Fibroblast of skin of right biceps (primary cell): ENCODE results near the gene ITGA7.
A peak's percentile ranks its signal among the peaks of the same experiment; 100 is the strongest.
"Not testable (repeated sequence)": the region's sequence is repeated elsewhere in the genome, so short reads cannot be mapped to it uniquely, and the experiment has no call there.

Experiments
- DNase-seq: peaks from one replicate; pipeline ENCODE4 v3.0.0-alpha.2; 2013

The ITGA7 gene

DNA sequence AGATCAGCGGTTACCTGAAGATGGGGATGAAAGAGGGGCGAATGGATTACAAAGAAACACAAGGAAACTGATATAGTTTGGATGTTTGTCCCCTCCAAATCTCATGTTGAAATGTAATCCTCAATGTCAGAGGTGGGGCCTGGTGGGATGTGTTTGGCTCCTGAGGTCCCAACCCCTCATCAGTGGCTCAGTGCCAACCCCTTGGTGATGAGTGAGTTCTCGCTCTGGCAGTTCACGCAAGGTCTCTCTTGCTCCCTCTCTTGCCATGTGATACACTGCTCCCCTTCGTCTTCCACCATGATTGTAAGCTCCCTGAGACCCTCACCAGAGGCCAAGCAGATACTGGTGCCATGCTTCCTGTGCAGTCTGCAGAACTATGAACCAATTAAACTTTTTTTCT, 28.0 kb downstream of the ITGA7 start:
- no peak for DNase-seq

DNA sequence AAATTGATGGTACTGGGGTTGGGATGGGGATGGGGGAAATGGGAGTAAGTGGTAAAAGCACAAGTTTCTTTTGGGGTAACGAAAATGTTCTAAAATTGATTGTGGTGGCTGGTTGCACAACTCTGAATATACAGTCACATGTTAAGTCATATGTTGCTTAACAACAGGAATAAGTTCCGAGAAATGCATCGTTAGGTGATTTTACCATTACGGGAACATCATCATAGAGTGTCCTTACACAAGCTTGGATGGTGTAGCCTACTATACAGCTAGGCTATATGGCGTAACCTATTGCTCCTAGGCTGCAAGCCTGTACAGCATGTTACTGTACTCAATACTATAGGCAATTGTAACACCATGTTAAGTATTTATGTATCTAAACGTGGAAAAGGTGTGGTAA, 31.0 kb downstream of the ITGA7 start:
- DNase-seq = no peak

DNA sequence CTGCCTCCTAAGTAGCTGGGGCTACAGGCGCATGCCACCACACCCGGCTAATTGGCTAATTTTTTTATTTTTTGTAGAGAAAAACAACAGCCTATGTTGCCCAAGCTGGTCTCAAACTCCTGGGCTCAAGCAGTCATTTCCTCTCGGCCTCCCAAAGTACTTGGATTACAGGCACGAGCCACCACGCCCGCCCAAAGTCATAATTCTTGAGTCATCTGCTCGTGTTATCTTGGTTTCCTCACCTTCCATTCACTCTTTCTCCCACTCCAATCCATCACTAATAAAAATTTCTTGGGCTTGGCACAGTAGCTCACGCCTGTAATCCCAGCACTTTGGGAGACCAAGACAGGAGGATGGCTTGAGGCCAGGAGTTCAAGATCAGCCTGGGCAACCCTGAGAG, 32.0 kb downstream of the ITGA7 start:
- DNase-seq = no peak

DNA sequence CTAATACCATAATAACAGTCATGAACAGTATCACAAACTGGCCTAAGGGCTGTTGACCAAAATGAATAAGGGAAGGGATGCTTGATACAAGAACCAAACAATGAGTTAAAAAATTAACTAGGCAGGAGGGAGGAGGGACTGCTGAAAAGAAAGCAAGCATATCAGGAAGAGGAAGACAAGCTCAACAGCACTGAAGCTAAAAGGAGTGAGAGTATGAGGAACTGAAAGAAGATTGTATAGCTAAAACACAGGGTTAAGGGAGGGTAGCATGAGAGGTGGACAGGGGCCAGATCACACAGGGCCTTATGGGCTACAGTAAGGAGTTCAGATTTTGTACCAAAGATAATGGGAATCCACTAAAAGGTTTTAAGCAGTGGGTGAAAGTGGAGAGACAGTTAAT, 34.1 kb downstream of the ITGA7 start:
- no peak for DNase-seq

DNA sequence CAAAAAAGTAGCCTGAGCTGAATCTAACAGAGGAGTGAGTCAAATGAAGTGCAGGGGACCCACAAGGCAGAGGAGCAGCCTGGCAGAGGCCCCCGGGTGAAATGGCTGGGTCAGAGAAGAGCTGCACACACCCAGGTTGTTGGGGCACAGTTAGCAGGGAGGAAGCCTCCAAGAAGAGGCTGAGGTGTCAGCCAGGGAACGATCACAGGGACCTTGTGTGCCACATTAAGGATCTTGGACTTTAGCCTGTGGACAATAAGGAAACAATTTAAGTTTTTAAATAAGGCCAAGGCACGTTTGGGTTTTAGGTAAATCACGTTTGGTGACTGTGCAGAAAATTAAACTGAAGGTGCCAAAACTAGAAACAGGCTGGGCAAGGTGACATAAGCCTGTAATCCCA, 36.0 kb downstream of the ITGA7 start:
- no peak for DNase-seq

DNA sequence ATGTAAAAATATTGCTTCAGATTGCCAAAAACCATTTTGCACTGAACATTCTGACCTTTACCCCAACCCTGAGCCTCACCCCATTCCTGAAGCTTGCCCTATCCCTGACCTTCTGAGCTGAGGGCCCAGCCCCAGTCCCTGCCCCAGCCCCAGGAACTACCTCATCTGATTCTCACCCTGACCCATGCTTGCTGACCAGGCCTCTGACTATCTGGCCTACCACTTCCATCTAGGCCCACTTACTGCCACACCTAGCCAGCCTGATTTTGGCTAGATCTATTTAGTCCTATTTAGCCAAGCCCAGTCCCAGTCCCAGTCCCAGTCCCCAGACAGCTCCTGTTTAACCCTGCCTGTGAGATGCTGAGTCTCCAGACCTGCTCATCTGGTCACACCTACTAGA, 37.4 kb downstream of the ITGA7 start:
- DNase-seq = no peak

DNA sequence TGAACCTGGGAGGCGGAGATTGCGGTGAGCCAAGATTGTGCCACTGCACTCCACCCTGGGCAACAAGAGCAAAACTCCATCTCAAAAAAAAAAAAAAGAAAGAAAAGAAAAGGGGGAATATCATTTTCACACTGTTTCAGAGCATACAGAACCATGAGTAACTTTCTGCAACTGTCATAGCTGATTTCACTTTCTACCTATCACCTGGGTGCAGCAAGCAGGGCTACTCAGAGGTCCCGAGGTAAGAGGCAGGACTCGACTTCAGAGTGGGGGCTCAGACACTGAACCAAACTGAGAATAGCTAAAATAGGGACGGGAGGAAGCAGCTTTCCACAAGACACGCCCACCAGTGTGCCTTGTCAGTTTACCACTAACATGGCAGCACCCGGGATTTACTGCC, 41.2 kb downstream of the ITGA7 start:
- no peak for DNase-seq

DNA sequence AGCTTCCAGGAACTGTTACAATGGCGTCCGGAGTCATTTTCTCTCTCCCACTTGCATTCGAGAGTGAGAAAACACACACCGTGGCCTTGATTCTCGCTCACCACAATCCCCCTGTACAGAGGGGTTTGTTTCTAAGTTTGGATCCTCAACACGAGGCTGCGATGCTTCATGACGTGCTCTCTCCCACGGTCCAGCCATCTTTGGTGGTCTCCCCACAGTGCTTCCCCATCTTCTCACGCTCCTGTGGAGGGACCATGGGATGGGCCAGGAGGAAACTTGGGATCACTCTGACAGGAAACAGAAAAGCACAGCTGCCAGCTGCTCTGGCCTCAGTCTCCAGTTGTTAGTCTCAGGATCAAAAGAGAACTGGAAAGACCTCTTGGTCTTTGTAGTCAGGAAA, 42.9 kb downstream of the ITGA7 start:
- DNase-seq = no peak

DNA sequence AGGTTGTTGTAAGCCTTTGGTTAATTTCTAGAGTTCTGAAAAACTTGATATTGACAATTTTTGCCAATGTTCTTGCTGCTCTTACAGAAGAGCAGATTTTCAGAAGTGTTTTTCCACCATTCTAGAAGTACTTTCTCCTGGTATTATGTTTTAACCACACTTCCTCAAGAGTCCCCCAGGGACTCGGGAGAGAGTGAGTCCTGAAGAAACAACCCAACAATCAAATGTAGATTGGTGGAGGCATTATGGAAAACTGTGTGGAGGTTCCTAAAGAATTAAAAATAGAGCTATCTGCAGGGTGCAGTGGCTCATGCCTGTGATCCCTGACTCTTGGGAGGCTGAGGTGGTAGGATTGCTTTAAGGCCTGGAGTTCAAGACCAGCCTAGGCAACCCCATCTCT, 44.3 kb downstream of the ITGA7 start:
- no peak for DNase-seq

DNA sequence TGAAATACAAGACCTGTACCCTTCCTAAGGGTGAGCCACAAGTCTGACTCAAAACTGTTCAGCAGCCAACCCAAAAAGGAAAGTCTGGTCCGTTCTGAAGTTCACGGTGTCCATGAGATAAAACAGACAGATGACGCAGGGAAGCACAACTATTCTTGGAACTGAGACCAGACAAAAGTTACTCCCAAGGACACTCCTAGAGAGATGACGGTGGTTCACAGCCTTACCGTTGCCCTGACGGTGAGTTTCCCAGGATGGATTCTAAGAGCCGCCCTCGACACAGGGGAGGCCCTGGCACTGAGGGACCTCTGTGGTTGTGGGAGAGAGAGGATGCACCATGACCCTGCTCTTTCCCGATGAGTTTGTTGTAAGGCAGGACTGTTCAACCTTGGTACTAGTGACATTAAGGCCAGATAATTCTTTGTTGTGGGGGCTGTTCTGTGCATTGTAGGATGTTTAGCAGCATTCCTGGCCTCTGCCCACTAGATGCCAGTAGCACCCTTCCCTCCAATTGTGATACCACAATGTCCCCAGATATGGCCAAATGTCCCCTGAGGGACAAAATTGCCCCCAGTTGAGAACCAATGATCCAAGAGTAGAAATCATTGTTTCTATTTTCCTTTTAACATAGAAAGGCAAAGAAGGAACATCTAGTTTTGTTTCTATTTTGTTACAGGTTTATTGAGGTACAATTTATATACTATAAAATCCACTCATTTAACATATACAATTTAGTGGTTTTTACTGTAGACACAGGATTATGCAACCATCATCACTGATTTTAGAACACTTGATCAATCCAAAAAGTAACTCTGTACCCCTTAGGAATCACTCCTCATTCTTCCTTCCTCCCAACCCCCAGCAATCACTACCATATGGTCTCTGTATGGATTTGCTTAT, 48.0 kb downstream of the ITGA7 start:
- DNase-seq = peak; percentile 10

DNA sequence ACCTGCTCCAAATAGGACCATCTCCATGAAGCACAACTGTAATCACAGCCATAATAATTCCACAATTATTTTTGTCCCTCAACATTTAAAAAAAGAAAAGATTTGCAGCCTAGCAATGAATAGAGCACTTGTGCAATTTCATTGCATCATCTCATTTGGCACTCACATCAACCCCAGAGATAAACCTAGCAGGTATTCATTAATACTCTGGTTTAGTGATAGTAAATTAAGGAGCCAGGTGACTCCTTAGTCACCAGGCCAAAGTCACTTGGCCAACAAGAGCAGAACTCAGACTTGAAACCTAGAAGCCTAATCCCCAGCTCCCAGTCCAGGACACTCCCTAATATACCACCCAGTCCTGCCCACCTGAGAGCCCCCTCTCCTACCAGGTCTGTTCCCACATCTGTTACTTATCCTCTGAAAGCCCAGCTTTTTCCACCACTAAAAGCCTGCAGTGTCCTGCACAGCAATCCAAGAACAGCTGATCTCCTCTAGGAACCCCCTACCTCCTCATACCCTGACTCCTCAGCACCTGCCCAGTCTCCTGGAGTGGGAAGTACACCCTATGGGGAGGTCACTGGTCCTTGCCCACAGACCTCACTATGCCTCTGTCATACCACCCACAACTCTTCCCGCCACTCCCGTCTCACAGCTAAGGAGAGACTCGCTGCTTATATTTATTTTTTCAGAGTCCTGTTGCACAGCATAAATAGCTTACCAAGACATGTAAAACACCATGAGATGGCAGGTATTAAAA, 48.9 kb downstream of the ITGA7 start:
- DNase-seq = no peak

DNA sequence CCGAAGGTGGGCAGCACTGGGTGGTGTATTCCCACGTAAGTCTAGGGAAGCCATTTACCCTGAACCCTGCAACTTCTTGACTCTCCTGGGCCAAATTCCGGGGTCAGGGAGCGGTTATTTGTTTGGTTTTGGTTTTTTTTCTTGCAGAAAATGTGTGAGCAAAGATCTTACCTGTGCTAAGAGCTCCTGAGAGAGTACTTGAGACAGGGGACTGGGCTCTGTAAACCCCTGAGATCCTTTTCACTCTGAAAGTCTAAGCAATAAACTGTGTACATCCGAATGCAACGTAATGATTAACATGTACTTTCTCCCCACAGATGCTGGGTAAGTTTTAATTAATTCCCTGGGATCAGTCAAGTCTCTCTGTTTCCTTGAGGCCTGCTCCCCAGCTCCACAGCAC, 49.5 kb downstream of the ITGA7 start:
- DNase-seq = no peak

DNA sequence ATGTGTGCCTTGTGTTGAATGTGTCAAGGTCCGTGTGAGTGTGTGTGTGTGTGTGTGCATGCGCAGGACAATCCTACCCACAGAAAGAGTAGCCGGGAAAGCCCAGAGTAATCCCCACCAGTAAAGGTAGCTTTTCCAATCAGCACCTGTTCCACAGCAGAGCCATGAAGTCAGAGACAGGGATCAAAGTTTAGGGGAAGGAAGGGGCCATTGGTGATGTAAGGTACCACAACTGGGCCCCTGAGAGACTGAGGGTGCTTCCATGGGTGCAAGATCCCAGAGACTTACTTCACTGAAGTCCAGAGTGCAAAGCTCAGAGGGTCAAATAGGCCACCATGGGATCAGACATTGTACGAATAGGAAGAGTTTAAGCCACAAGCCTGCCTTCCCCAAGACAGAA, 50.5 kb downstream of the ITGA7 start:
- no peak for DNase-seq

DNA sequence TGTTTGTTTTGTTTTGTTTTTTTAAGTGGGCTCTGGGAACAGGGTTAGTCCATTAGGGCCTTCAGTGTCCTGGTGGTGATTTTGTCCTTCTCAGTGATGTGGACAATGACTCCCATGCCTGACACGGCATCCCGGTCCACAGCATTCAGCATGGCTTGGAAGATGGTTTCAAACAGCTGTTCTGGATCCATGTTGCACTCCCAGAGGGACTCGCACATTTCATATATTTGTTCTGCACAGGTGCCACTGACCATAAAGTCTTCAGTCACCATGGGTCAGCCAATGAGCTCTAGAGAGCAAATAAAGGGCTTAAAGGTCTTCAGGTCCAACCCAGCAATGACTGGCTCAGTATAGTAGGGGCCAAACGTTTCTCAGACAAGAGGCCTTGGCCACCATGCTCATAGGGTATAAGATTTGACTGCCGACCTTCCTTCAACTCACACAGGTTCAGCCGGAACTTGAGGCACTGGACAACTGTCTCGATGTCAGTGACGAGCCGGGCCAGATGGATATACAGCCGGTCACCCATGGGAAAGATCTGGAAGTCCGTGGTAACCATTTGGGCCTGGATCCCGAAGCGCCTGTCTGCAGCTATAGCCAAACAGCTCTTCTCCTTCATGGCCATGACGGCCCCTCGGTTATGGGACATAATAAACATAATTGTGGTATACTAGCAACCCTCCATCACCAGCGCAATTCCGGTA, 53.0 kb downstream of the ITGA7 start:
- no peak for DNase-seq

DNA sequence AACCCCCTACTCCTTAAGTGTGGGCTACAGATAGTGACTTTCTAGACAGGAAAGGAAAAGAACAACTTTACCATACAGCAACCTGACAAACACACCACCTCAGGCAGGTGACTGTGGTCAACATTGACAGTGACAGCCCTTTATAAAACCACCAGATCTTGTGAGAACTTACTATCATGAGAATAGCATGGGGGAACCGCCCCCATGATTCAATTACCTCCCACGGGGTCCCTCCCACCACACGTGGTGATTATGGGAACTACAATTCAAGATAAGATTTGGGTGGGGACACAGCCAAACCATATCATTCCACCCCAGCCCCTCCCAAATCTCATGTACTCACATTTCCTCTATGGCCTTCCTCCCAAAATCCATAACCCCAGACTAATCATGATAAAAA, 54.7 kb downstream of the ITGA7 start:
- DNase-seq = no peak

DNA sequence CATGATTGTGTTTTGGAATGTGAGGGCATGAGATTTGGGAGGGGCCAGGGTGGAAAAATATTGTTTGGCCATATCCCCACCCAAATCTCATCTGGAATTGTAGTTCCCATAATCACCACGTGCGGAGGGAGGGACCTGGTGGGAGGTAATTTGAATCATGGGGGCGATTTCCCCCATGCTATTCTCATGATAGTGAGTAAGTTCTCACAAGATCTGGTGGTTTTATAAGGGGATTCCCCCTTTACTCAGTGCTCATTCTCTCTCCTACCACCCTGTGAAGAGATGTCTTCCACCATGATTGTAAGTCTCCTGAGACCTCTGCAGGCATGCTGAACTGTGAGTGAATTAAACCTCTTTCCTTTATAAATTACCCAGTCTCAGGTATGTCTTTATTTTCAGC, 55.4 kb downstream of the ITGA7 start:
- DNase-seq = no peak

DNA sequence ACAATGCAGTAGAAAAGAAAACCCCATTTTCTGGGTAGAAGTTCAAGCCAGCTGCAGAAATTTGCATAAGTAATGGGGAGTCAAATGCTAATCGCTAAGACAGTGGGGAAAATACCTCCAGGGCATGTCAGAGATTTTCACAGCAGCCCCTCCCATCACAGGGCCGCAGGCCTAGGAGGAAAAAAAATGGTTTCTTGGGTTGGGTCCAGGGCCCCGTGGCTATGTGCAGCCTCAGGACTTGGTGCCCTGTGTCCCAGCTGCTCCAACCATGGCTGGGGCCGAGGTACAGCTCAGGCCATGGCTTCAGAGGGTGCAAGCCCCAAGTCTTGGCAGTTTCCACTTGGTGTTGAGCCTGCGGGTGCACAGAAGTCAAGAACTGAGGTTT, 56.4 kb downstream of the ITGA7 start:
- DNase-seq = no peak

DNA sequence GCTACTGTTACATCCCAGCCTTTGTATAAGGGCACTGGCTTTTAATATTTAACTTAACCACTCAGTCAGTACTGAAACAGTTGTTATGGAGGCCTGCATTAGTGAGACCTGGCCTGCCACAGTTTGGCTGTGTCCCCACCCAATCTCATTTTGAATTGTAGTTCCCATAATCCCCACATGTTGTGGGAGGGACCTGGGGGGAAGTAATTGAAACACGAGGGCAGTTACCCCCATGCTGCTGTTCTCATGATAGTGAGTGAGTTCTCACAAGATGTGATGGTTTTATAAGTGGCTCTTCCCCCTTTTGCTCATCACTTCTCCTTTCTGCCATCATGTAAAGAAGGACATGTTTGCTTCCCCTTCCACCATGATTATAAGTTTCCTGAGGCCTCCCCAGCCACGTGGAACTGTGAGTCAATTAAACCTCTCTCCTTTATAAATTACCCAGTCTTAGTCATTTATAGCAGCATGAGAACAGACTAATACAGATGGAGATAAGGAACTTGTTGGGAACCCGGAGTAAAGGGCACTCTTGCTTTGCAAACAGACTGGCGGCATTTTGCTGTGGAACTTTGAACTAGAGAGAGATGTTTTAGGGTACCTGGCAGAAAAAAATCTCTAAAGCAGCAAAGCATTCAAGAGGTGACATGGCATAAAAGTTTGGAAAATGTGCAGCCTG, 56.9 kb downstream of the ITGA7 start:
- not testable (repeated sequence) for DNase-seq

DNA sequence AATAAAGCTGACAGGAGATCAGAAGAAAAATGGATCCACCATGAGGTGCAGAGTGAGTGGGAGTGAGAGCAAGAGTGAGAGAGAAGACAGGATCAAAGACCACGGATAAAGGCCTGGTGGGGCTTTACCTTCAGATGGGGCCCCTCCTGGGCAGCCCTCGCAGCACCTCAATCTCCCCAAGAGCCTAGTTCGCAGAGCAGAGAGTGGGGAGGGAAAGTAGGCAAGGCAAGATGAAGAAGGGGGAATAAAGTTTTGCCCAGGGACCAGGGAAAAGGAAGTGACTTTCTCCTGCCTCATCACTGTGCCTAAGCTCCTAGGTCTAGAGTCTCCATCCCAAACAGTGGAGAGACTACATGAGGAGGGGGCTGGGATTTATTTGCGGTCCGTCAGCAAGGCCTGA, 60.7 kb downstream of the ITGA7 start:
- DNase-seq = no peak

DNA sequence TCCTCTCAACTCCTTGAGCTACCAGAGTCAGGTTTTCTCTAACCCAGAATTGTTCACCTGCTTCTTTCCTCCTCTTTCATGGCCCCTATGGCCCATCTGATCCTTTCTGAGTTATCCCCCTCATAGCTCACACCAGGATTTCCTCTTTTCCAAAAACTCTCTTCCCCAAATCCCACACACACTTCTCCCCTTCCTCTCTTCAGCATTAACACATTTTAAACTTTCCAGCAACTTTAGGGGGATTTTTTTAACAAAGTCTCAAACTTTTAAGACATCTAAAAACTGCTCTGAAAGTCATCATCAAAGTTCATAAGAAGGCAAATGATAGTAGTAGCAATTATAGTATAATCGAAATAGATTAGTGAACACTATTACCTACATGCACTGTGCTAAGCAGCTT, 63.1 kb downstream of the ITGA7 start:
- DNase-seq = no peak

DNA sequence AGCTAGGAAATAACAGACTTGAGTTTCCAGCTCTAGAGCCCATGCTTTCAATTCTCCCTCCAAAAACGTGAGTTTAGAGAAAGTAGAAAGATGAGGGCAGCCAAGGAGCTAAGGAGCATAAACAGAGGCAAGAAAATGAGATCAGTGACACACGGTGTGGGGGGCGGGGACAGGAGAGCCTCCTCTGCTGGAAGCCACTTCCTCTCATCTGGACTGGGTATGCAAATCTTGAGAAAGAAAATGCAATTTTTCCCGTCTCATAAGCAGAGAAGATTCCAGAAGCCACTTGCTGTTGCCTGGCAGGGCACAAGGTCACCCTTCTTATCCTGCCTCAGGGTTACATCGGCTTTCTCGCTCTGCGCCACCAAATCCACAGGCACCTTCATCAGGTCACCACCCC, 65.0 kb downstream of the ITGA7 start:
- DNase-seq = no peak

DNA sequence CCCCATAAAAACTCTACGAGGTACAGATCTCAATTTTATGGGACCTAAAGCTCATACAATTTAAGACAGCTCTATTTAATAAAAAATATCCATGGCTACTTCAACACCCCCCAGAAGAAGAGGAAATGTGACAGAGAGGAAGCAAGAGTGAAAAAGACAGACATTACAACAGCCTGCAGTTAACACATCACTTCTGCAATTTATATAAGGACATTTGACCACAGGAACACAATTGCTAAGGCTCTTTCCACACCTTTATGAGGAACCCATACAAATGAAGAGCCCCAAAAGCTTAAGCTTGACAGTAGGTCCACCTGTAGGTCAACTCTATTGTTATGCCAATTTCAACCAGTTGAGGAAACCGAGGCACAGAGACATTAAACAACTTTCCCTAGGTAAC, 65.4 kb downstream of the ITGA7 start:
- DNase-seq = no peak

DNA sequence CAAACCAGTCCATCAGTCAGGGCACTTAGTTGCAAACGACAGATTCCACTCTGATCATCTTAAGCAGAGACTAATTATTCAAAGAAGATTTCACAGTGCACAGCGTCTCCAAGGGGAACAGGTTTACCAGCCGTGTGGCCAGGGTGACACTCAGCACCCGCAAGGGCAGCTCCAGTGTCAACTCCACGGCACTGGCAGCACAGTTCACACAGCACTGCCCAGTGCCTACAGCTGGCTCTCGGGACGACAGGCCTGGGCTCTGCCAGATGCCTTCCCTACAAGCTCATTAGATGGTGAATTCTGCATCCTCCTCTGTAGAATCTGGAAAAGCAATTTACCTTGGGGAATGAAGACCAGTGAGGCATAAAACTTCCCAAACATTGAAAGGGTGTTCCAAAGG, 66.1 kb downstream of the ITGA7 start:
- no peak for DNase-seq
